HepG2 (cell line): Measurements from ENCODE around the gene PIEZO1. TPM values are rescaled to one million over a fixed set of nuclear protein-coding genes. Genes with fewer than 3 reads are reported as not detected.

Source experiments
- ERF ChIP-seq: IDR thresholded peaks from 2 replicates; pipeline ENCODE4 v1.6.1; 2018; ENCODE audit warnings: missing biosample characterization, missing genetic modification reagents
- FOXA1 ChIP-seq, 2 experiments: fragments of 450-650 bp in 1 of 2; sonication (generic) in 1 of 2; formaldehyde crosslinking in 1 of 2; IDR thresholded peaks; 2 replicates each; pipeline versions ENCODE4 v1.4.0 to v1.6.1; 2016 to 2020; ENCODE audit warnings: missing genetic modification reagents in 1 of 2
- HNRNPH1 ChIP-seq: fragments of 200-400 bp; formaldehyde crosslinking; optimal IDR thresholded peaks from 2 replicates; pipeline ENCODE3; 2017; ENCODE audit warnings: mild to moderate bottlenecking, low read depth, low read length
- MAFF ChIP-seq: IDR thresholded peaks from 2 replicates; pipeline ENCODE4 v1.6.1; 2011; ENCODE audit warnings: low read depth, low read length, improper control_type of control experiment
- MBD4 ChIP-seq: IDR thresholded peaks from 2 replicates; pipeline ENCODE4 v1.6.1; 2012; ENCODE audit warnings: low read length, inconsistent platforms, borderline replicate concordance
- MEIS2 ChIP-seq: sonication (generic); formaldehyde crosslinking; IDR thresholded peaks from 2 replicates; pipeline ENCODE4 v1.9.0; 2021; ENCODE audit warnings: mild to moderate bottlenecking, missing genetic modification reagents
- PAWR ChIP-seq: sonication (generic); formaldehyde crosslinking; IDR thresholded peaks from 2 replicates; pipeline ENCODE4 v1.4.0; 2020; ENCODE audit warnings: missing genetic modification reagents, mild to moderate bottlenecking, borderline replicate concordance
- PHF5A ChIP-seq: IDR thresholded peaks from one replicate; pipeline ENCODE4 v1.6.1; 2018; ENCODE audit warnings: low read depth, missing genetic modification reagents; ENCODE audit not compliant: unreplicated experiment
- PREB ChIP-seq: sonication (generic); formaldehyde crosslinking; IDR thresholded peaks from 2 replicates; pipeline ENCODE4 v1.4.0; 2020; ENCODE audit warnings: missing genetic modification reagents
- RAD51 ChIP-seq: fragments of 450-650 bp; IDR thresholded peaks from 2 replicates; pipeline ENCODE4 v1.6.1; 2016; ENCODE audit warnings: borderline replicate concordance
- REL ChIP-seq: sonication (generic); formaldehyde crosslinking; conservative IDR thresholded peaks from 2 replicates; pipeline ENCODE4 v1.8.0; 2022; ENCODE audit warnings: mild to moderate bottlenecking, missing genetic modification reagents, moderate library complexity
- SETDB1 ChIP-seq: sonication (generic); formaldehyde crosslinking; IDR thresholded peaks from 2 replicates; pipeline ENCODE4 v1.5.1; 2020; ENCODE audit warnings: missing genetic modification reagents, mild to moderate bottlenecking, borderline replicate concordance
- SIX1 ChIP-seq: sonication (generic); formaldehyde crosslinking; IDR thresholded peaks from 2 replicates; pipeline ENCODE4 v1.4.0; 2020; ENCODE audit warnings: missing genetic modification reagents, borderline replicate concordance
- SKI ChIP-seq: fragments of 450-650 bp; IDR thresholded peaks from one replicate; pipeline ENCODE4 v1.6.1; 2018; ENCODE audit warnings: mild to moderate bottlenecking; ENCODE audit not compliant: partially characterized antibody
- SMARCE1 ChIP-seq: fragments of 450-650 bp; IDR thresholded peaks from 2 replicates; pipeline ENCODE4 v1.6.1; 2017; ENCODE audit warnings: borderline replicate concordance
- SP4 ChIP-seq: sonication (generic); formaldehyde crosslinking; IDR thresholded peaks from 2 replicates; pipeline ENCODE4 v1.8.1; 2023; ENCODE audit warnings: mild to moderate bottlenecking, missing genetic modification reagents
- TEAD2 ChIP-seq: sonication (generic); formaldehyde crosslinking; IDR thresholded peaks from 2 replicates; pipeline ENCODE4 v1.9.0; 2021; ENCODE audit warnings: missing genetic modification reagents
- TOPORS ChIP-seq: sonication (generic); formaldehyde crosslinking; IDR thresholded peaks from 2 replicates; pipeline ENCODE4 v1.8.0; 2023; ENCODE audit warnings: mild to moderate bottlenecking, missing genetic modification reagents
- ZNF160 ChIP-seq: sonication (generic); formaldehyde crosslinking; IDR thresholded peaks from 2 replicates; pipeline ENCODE4 v1.8.0; 2022; ENCODE audit warnings: mild to moderate bottlenecking, inconsistent platforms, missing genetic modification reagents
- ZNF234 ChIP-seq: sonication (generic); formaldehyde crosslinking; conservative IDR thresholded peaks from 2 replicates; pipeline ENCODE4 v1.5.1; 2020; ENCODE audit warnings: mild to moderate bottlenecking, missing genetic modification reagents
- ZNF33B ChIP-seq: sonication (generic); formaldehyde crosslinking; IDR thresholded peaks from 2 replicates; pipeline ENCODE4 v1.5.1; 2020; ENCODE audit warnings: mild to moderate bottlenecking, missing genetic modification reagents
- ZNF572 ChIP-seq: sonication (generic); formaldehyde crosslinking; IDR thresholded peaks from 2 replicates; pipeline ENCODE4 v1.5.1; 2020; ENCODE audit warnings: mild to moderate bottlenecking, missing genetic modification reagents
- ZNF644 ChIP-seq: IDR thresholded peaks from 2 replicates; pipeline ENCODE4 v1.6.1; 2016; ENCODE audit warnings: low read depth
- ZNF646 ChIP-seq: sonication (generic); formaldehyde crosslinking; IDR thresholded peaks from 2 replicates; pipeline ENCODE4 v1.9.0; 2021; ENCODE audit warnings: mild to moderate bottlenecking, missing genetic modification reagents
- ZSCAN25 ChIP-seq: sonication (generic); formaldehyde crosslinking; IDR thresholded peaks from 2 replicates; pipeline ENCODE4 v1.8.0; 2022; ENCODE audit warnings: mild to moderate bottlenecking, missing genetic modification reagents
- polyA plus RNA-seq, 8 experiments: library from polyadenylated mRNA; depleted of rRNA in 3 of 8; stranded (reverse) in 7 of 8; unstranded in 1 of 8; fragments of >200 nt; fragmentation: Illumina TruSeq in 4 of 8; extraction: Trizol in 4 of 8; gene quantifications; 2 replicates each; pipeline versions ENCODE4 v1.2.1 to v1.2.3, GENCODE V29; 2011 to 2016; ENCODE audit warnings: low read depth in 4 of 8, missing spikeins in 1 of 8, mixed read lengths in 1 of 8; ENCODE audit not compliant: insufficient read depth in 1 of 8
- total RNA-seq, 5 experiments: library from RNA; depleted of rRNA; stranded (reverse); fragments of >200 nt; fragmentation: Illumina TruSeq; extraction: Trizol; gene quantifications; 2 replicates each; pipeline ENCODE4 v1.2.3, GENCODE V29; 2016; ENCODE audit warnings: low read depth in 1 of 5

Gene PIEZO1
- total and polyA plus RNA-seq, 2 of the 13 experiments (the other 11 are each of a cell fraction or from before 2014, with no cell fraction given), result 67.9 to 85.0 TPM

GRCh38 chr16:88686439-88687253 lies 98.4 kb downstream of the PIEZO1 start, which contains the start of gene SNAI3 (continued):
- TF ChIP-seq ZNF160, result no peak
- TF ChIP-seq HNRNPH1, result no peak
- TF ChIP-seq TEAD2 (CRISPR knock-in tag), result no peak; the same call in 1 of the 2 replicates
- TF ChIP-seq MAFF, result no peak
- no peak for TF ChIP-seq SMARCE1
- no peak for TF ChIP-seq SETDB1 (CRISPR knock-in tag)
- TF ChIP-seq FOXA1 (IDR thresholded peaks at IDR 0.05), result no peak
- TF ChIP-seq FOXA1 (CRISPR knock-in tag; IDR thresholded peaks at IDR 0.05), result no peak
- TF ChIP-seq SP4, result peak; percentile 92
- TF ChIP-seq ZNF646 (CRISPR knock-in tag), result no peak
- no peak for TF ChIP-seq ZNF572 (CRISPR knock-in tag)
- no peak for TF ChIP-seq RAD51
- no peak for TF ChIP-seq SKI
- TF ChIP-seq REL (CRISPR knock-in tag), result no peak
- TF ChIP-seq ERF (CRISPR knock-in tag), result peak; percentile 63; the same call in 1 of the 2 replicates
- TF ChIP-seq ZNF234 (CRISPR knock-in tag), result 0 out of 2 replicates have a peak, but pooled peaks have one; percentile 83
- TF ChIP-seq MBD4, result no peak
- no peak for TF ChIP-seq TOPORS (CRISPR knock-in tag)
- TF ChIP-seq PHF5A, result no peak
- TF ChIP-seq ZNF644 (CRISPR knock-in tag), result no peak
- TF ChIP-seq MEIS2 (CRISPR knock-in tag), result peak; percentile 64; the same call in 1 of the 2 replicates
- no peak for TF ChIP-seq PAWR (CRISPR knock-in tag)
- no peak for TF ChIP-seq ZNF33B (CRISPR knock-in tag)
- TF ChIP-seq SIX1 (CRISPR knock-in tag), result no peak
- no peak for TF ChIP-seq ZSCAN25
- TF ChIP-seq PREB, result no peak
